ENCODE data around the gene RELL2. TPM values are rescaled to one million over a fixed set of nuclear protein-coding genes. Genes with fewer than 3 reads are reported as not detected.

RELL2 gene
- total RNA-seq, 1 experiment from 2014 or later = 23.8 TPM

DNA sequence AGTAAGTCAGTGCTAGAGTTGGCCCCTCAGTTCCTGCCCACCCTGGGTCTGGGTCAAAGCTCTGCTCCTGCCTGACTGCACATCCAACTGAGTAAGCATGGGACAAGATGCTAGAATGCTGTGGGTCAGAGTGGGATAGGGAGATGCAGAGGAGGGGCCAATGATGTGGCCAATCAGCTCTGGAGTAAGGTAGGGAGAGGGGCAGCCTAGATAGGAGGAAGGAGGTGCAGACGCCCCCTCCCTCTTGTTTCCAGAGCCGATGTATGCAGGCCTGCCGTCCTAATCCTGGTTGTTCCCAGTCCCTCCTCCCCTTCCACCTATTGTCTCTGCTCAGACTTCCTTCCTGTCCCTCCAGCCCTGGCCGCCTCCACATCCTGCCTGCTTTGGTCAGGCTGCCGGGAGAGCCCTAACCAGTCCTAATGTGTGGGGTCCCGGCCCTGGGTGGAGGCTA lies 44.0 kb downstream of the RELL2 start (continued):
- no peak for TF ChIP-seq ATF2 (CRISPR knock-in tag; IDR thresholded peaks at IDR 0.05; ENCODE audit: borderline replicate concordance, low read depth)
- TF ChIP-seq SMAD4 (CRISPR knock-in tag; IDR thresholded peaks at IDR 0.05) = no peak
- TF ChIP-seq TEAD4 (CRISPR knock-in tag; IDR thresholded peaks at IDR 0.05) = no peak
- no peak for TF ChIP-seq ZNF532 (CRISPR knock-in tag; IDR thresholded peaks at IDR 0.05; ENCODE audit: borderline replicate concordance)
- no peak for TF ChIP-seq NFYB (CRISPR knock-in tag; conservative IDR thresholded peaks at IDR 0.05; ENCODE audit: low read depth)
- no peak for TF ChIP-seq OVOL2 (CRISPR knock-in tag; IDR thresholded peaks at IDR 0.05; ENCODE audit: borderline replicate concordance)
- TF ChIP-seq RELA (CRISPR knock-in tag; IDR thresholded peaks at IDR 0.05; ENCODE audit: borderline replicate concordance) = no peak
- TF ChIP-seq ATF1 (CRISPR knock-in tag; IDR thresholded peaks at IDR 0.05) = no peak
- TF ChIP-seq ETV6 (CRISPR knock-in tag; IDR thresholded peaks at IDR 0.05) = peak; percentile 87; the same call in 1 of the 2 replicates
- no peak for TF ChIP-seq ZNF317 (CRISPR knock-in tag; IDR thresholded peaks at IDR 0.05; ENCODE audit: borderline replicate concordance, low read depth)
- TF ChIP-seq ZNF219 (CRISPR knock-in tag; IDR thresholded peaks at IDR 0.05; ENCODE audit: borderline replicate concordance) = no peak
- peak; percentile 66; the same call in 1 of the 2 replicates for TF ChIP-seq MAX (CRISPR knock-in tag; IDR thresholded peaks at IDR 0.05)
- 0 out of 2 replicates have a peak, but pooled peaks have one; percentile 2 for TF ChIP-seq ZNF121 (CRISPR knock-in tag; IDR thresholded peaks at IDR 0.05)
- TF ChIP-seq PRRX2 (CRISPR knock-in tag; IDR thresholded peaks at IDR 0.05) = no peak
- no peak for TF ChIP-seq PRDM15 (CRISPR knock-in tag; IDR thresholded peaks at IDR 0.05)
- no peak for TF ChIP-seq CREM (CRISPR knock-in tag; IDR thresholded peaks at IDR 0.05)
- TF ChIP-seq STAT6 (CRISPR knock-in tag; conservative IDR thresholded peaks at IDR 0.05; ENCODE audit: low read depth) = 0 out of 2 replicates have a peak, but pooled peaks have one; percentile 86
- TF ChIP-seq ZNF671 (CRISPR knock-in tag; IDR thresholded peaks at IDR 0.05) = no peak
- TF ChIP-seq IRF1 (CRISPR knock-in tag; IDR thresholded peaks at IDR 0.05) = no peak
- TF ChIP-seq ERG (CRISPR knock-in tag; IDR thresholded peaks at IDR 0.05) = no peak
- TF ChIP-seq HMGA2 (CRISPR knock-in tag; IDR thresholded peaks at IDR 0.05) = no peak
- TF ChIP-seq E2F4 (CRISPR knock-in tag; IDR thresholded peaks at IDR 0.05; ENCODE audit: borderline replicate concordance, low read depth) = no peak
- 0 out of 2 replicates have a peak, but pooled peaks have one; percentile 30 for TF ChIP-seq SMAD3 (CRISPR knock-in tag; IDR thresholded peaks at IDR 0.05; ENCODE audit: borderline replicate concordance)
- TF ChIP-seq CREB1 (CRISPR knock-in tag; IDR thresholded peaks at IDR 0.05) = no peak

Measured in WTC11 (cell line).